ENCODE measurements around the gene MINDY1.

The MINDY1 gene

GRCh38 chr1:151011154-151011850 lies 4.6 kb upstream of the MINDY1 start:
- DNase-seq: no peak

DNA sequence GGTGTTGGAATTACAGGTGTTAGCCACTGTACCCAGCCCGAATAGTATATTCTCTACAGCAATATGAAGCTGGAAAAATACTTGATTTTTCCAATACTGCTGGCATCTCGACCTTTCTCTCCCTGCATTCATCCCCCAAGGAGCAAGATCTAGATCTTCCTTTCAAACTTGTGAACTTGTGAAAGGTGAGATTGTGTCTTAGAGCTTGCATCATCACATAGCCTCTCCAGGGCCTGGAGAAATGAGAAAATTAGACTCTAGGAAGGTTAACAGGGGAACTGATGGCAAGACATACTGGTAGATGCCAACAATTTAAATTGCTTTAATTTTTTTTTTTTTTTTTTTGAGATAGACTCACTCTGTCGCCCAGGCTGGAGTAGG lies 3.6 kb upstream of the MINDY1 start:
- no peak for DNase-seq

DNA sequence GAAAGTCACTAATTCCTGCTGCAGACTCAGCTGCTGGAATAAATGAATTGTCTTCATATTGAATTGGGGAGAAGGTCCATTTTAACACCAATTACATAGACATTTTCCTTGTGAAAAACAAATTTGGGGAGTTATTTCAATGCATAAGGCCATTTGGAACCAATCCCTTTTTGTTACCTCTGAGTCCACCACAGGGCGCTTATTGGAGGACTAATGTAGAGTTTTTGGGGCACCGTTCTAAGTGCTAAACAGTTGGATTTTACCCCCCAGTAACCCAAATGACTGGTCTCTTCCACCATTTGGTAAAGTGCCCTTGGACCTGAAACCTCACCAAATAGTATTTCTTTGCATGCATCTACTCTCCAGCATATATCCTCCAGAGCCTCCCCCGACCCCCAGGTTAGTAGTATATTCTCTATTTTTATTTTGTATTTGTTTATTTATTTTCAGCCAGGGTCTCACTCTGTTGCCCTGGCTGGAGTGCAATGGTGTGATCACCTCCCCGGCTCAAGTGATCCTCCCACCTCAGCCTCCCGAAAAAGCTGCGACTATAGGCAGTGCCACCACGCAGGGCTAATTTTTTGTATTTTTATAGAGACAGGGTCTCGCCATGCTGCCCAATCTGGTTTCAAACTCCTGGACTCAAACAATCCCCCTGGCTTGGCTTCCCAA lies 3.1 kb upstream of the MINDY1 start:
- DNase-seq: no peak

DNA sequence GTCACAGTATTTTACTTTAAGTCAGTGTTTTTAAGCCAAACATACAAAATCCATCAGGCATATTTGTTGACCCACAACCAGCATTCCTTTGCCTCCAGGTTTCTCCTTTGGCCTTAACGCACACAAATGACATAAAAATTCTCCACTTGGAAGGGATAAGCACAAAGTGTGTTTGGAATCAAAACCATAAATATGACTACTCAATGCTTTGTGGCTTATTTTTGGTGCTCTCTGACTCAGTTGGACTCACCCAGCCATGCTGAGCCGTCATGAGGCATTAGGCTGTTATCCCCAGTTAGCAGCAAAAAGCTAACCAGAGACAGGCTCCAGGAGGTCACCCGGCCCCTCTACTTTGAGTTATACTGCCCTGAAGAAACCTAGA lies 2.5 kb upstream of the MINDY1 start:
- DNase-seq: no peak

DNA sequence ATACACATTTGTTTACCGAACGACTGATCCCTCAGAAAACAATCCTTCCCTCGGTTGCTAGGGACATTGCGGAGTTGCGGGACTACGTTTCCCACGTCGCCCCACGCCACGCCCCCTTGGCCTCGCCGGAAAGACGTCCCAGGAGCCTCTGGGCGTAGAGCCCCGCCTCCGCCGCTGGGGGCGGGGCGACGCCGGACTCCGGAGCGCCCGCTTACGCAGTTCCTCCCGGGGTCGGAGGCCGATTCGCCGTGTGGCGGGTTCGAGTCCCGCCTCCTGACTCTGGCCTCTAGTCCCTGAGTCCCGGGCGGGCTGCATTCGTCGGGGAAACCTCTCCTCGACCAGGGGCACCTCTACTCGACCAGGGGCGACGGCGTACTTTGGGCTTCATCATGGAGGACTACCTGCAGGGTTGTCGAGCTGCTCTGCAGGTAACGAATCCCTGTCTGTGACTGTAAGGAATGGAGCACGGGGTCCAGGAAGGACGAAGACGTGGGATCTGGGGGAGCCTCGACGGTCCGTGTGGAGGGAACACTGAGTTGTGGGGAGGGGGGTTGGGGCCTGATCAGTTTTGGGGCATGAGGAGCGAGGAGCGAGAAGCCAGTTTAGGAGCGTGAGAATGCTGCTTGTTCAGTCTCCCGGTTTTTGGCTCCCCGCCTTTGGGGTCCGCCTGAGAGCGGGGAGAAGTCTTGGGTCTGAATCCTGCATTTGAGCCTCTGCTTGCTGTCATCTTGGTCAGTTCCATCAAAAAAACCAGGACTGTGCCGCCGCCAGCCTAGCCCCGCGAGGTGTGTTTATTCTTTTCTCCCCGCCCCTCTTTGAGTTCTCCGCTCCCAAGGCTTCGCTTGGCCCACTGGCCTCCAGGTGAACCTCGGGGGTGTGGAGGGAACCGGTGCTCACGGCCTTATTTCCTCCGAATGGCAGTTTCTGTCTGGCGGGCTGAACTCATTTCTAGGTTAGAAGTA lies 1.8 kb upstream of the MINDY1 start, which contains the start of gene PRUNE1:
TSS of gene PRUNE1 (plus strand) at position 206 of the 962 bp plus-strand sequence. CDS start at position 390, 184 bp downstream.
- peak; percentile 96 for DNase-seq

DNA sequence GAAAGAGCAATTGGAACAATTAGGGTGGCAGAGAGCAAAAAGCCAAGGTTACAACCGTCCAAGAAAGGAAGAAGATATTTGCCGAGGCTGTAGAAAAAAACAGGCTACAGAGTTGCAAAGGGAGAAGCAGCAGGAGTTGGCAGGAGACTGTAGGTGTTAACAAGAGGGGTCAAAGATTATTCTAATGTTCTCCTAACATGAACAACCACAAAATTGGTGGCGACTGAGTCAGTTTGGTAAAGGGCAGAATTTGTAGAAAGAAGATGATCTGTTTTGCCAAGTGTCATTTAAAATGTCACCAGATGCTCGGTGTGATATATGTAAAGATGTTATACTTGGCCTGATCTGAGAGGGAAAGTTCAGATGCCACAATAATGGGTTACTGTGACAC lies 1.1 kb upstream of the MINDY1 start:
- no peak for DNase-seq

- no peak for DNase-seq
Observed at GRCh38 chr1:151005729-151006319, 878 bp downstream of the MINDY1 start.

GRCh38 chr1:151003180-151003579 lies 3.5 kb downstream of the MINDY1 start:
- no peak for DNase-seq

GRCh38 chr1:151002611-151003010 lies 4.1 kb downstream of the MINDY1 start:
- no peak for DNase-seq

DNA sequence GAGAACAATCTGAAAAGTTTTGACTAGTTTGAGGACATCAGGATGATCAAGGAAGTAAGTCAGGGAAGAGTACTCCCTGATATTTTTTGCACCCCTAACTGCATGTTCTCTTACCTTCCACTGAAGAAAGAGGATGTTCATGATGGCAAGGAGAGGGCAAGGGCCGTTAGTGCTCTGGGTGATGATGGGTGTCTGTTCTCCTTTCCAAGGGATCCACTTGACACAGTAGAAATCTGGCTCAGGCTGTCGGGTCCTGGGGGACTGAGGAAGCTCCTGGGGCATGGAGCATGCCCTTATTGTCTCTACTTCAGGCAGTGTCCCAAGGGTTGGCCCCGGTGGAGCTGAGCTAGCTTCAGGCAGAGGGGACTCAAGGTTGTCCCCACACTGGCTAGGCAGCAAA lies 4.7 kb downstream of the MINDY1 start:
- DNase-seq: no peak

- DNase-seq: no peak
Observed at GRCh38 chr1:151001602-151002001, 5.1 kb downstream of the MINDY1 start.

- no peak for DNase-seq
Observed at GRCh38 chr1:151000408-151000807, 6.3 kb downstream of the MINDY1 start.

GRCh38 chr1:150999926-151000325 lies 6.8 kb downstream of the MINDY1 start:
- no peak for DNase-seq

DNA sequence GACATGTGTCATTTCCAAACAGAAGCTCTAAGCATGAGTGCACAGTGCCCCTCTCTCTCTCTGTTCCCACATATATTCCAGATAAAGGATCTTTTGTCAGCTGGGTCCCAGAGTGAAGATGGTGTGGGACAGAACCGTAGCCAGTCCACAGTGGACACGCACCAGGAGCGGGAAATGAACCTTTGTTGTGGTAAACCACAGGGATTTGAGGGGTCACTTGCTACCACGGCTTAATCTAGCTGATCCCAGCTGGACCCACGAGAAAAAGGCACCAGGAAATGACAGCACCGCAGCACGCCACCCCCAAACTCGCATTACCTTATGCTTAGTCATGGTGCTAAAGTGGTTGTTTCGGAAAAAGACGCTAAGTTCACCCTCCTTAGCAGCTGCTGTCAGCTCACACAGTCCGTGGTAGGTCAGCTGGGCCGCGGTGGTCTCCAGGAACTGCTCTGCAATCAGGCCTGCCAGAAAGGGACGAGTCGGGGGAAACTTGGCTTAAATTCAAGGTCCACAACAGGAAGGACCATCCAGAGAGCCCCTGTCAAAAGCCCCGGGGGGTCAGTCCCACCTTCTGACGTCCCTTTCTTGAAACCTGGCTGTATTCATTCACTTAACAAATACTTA lies 7.5 kb downstream of the MINDY1 start:
- DNase-seq: no peak

GRCh38 chr1:150997949-150998348 lies 8.8 kb downstream of the MINDY1 start:
- DNase-seq: no peak

DNA sequence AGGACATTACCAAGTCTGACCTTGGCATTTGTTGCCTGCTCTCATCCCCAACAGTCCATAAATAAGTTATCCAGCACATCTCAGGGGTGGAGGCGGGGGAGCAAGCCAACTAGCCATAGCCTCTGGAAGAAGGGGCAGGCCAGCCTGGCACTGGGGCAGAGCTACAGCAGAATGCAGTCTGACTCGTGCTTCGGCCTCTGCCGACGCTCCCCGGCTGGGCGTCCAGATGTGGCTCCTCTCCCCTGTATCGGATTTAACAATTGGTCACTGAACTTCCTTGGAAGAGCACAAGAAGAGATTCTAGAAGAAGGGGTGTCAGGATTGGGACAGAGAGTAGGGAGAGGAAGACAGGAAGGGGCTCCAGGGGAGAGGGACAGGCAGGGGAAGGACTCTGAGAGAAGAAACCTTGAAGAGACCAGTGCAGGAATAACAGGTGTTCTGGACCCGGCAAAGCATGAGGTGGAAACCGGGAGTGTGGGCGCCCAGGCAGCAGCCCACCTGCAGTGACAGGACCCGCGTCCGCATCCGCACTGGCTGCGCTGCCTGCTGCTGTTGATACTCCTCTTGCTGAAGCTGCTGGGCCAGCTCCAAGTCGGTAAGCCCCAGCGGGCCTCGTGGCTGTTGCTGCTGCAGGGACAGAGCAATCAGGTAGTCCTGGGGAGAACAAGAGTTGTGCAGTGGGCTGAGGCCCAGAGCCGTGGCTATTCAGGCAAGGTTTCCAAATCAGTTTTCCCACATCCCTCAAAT lies 9.4 kb downstream of the MINDY1 start:
- DNase-seq: no peak

GRCh38 chr1:150995896-150996295 lies 10.8 kb downstream of the MINDY1 start:
- peak; percentile 63 for DNase-seq

DNA sequence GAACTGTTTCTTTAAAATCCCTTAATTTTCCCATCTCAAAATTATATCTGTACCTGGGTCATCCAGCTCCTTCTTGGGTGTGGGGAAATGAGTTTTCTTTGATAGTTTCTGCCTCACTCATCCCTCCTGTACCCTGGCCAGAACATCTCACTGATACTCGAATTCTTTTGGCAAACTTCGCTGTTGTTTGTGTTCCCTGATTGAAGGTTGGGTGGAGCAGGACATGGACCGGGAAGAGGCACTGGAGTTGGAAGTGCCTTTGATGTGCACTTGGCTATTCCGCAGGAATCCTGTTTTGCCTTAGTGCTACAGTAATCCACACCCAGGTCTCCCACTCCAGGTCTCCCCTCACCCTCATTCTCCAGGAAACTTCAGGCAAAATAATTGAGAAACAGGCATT lies 11.2 kb downstream of the MINDY1 start:
- no peak for DNase-seq

GRCh38 chr1:150994248-150994647 lies 12.5 kb downstream of the MINDY1 start:
- no peak for DNase-seq

GRCh38 chr1:150992626-150993025 lies 14.1 kb downstream of the MINDY1 start:
- no peak for DNase-seq

DNA sequence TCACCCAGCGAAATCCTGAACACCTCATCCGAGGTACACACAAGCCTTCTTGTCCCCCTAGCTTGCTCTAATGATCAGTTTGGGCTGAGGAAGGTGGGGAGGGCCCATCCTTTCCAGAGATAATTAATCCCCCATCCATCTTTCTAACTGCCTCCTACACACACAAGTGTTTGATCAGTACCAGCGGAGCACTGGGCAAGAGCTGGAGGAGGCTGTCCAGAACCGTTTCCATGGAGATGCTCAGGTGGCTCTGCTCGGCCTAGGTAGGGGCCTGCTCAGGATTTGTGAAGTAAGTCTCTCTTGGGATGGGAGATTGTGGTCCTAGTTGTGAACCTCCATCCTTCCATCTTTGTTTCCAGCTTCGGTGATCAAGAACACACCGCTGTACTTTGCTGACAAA lies 18.8 kb downstream of the MINDY1 start:
- no peak for DNase-seq

All from retina (tissue), 1 donor.